ENCODE data around the gene LONRF3.

Gene LONRF3

DNA sequence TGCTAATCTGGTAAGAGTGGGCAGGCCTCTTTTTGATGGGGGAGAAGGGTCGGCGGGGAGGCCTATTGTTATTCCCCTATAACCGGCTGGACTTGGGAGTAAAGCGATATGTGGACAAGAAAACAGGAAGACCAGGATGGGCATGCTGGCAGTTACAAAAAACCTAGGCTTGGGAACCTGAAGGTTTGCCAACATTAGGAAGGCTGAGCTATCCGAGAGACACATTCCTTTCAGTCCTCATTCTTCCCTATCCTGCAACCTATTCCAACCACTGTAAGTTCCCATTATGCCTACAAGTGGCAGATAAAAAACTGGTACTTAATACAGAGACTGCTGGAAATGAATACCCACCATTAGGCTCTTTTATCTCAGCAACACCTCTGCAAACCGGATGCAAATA, 66.0 kb downstream of the LONRF3 start:
- TF ChIP-seq, protein P1, sequence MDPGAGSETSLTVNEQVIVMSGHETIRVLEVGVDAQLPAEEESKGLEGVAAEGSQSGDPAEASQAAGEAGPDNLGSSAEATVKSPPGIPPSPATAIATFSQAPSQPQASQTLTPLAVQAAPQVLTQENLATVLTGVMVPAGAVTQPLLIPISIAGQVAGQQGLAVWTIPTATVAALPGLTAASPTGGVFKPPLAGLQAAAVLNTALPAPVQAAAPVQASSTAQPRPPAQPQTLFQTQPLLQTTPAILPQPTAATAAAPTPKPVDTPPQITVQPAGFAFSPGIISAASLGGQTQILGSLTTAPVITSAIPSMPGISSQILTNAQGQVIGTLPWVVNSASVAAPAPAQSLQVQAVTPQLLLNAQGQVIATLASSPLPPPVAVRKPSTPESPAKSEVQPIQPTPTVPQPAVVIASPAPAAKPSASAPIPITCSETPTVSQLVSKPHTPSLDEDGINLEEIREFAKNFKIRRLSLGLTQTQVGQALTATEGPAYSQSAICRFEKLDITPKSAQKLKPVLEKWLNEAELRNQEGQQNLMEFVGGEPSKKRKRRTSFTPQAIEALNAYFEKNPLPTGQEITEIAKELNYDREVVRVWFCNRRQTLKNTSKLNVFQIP (CRISPR knock-in tag; IDR thresholded peaks at IDR 0.05; ENCODE audit: borderline replicate concordance, low read depth) = no peak
- no peak for TF ChIP-seq ZC3H10 (CRISPR knock-in tag; IDR thresholded peaks at IDR 0.05)
- TF ChIP-seq OSR1 (CRISPR knock-in tag; IDR thresholded peaks at IDR 0.05) = no peak
- no peak for TF ChIP-seq ESRRG (CRISPR knock-in tag; IDR thresholded peaks at IDR 0.05)
- no peak for TF ChIP-seq TCF4 (CRISPR knock-in tag; IDR thresholded peaks at IDR 0.05; ENCODE audit: borderline replicate concordance)
- TF ChIP-seq ZNF70 (CRISPR knock-in tag; IDR thresholded peaks at IDR 0.05) = no peak
- no peak for TF ChIP-seq RARB (CRISPR knock-in tag; IDR thresholded peaks at IDR 0.05)
- TF ChIP-seq PPARA (CRISPR knock-in tag; IDR thresholded peaks at IDR 0.05; ENCODE audit: borderline replicate concordance) = no peak
- peak; percentile 71 for ATAC-seq

DNA sequence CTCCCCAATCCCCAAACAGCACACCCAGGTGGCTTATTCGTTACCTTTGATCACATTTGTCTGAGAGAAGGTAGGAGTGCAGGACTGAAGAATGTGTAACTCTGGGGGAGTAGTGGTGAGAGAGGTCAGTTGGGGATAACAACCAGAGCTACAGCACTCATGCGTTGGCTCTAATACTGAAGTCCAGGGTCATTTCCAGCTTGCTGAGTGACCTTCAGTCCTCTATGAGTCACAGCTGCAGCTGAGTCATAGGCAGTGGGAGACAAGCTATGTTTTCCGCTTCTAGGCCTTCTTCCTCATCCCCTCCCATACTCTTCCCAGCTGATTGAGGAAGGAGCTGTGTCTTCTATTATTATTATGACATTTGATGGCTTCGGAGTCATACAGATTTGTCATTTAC, 66.8 kb downstream of the LONRF3 start:
- ATAC-seq = peak; percentile 86
- no peak for TF ChIP-seq ZC3H10 (CRISPR knock-in tag; IDR thresholded peaks at IDR 0.05)
- no peak for TF ChIP-seq ZNF565 (CRISPR knock-in tag; conservative IDR thresholded peaks at IDR 0.05; ENCODE audit: low read depth)
- no peak for TF ChIP-seq OSR1 (CRISPR knock-in tag; IDR thresholded peaks at IDR 0.05)
- TF ChIP-seq TOX (CRISPR knock-in tag; IDR thresholded peaks at IDR 0.05; ENCODE audit: borderline replicate concordance) = no peak
- no peak for TF ChIP-seq RARB (CRISPR knock-in tag; IDR thresholded peaks at IDR 0.05)
- TF ChIP-seq, protein P2, sequence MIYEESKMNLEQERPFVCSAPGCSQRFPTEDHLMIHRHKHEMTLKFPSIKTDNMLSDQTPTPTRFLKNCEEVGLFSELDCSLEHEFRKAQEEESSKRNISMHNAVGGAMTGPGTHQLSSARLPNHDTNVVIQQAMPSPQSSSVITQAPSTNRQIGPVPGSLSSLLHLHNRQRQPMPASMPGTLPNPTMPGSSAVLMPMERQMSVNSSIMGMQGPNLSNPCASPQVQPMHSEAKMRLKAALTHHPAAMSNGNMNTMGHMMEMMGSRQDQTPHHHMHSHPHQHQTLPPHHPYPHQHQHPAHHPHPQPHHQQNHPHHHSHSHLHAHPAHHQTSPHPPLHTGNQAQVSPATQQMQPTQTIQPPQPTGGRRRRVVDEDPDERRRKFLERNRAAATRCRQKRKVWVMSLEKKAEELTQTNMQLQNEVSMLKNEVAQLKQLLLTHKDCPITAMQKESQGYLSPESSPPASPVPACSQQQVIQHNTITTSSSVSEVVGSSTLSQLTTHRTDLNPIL (CRISPR knock-in tag; IDR thresholded peaks at IDR 0.05; ENCODE audit: low read depth) = no peak
- no peak for TF ChIP-seq TCF4 (CRISPR knock-in tag; IDR thresholded peaks at IDR 0.05; ENCODE audit: borderline replicate concordance)
- TF ChIP-seq ARNTL (CRISPR knock-in tag; IDR thresholded peaks at IDR 0.05; ENCODE audit: borderline replicate concordance, low read depth) = no peak
- TF ChIP-seq, protein P3, sequence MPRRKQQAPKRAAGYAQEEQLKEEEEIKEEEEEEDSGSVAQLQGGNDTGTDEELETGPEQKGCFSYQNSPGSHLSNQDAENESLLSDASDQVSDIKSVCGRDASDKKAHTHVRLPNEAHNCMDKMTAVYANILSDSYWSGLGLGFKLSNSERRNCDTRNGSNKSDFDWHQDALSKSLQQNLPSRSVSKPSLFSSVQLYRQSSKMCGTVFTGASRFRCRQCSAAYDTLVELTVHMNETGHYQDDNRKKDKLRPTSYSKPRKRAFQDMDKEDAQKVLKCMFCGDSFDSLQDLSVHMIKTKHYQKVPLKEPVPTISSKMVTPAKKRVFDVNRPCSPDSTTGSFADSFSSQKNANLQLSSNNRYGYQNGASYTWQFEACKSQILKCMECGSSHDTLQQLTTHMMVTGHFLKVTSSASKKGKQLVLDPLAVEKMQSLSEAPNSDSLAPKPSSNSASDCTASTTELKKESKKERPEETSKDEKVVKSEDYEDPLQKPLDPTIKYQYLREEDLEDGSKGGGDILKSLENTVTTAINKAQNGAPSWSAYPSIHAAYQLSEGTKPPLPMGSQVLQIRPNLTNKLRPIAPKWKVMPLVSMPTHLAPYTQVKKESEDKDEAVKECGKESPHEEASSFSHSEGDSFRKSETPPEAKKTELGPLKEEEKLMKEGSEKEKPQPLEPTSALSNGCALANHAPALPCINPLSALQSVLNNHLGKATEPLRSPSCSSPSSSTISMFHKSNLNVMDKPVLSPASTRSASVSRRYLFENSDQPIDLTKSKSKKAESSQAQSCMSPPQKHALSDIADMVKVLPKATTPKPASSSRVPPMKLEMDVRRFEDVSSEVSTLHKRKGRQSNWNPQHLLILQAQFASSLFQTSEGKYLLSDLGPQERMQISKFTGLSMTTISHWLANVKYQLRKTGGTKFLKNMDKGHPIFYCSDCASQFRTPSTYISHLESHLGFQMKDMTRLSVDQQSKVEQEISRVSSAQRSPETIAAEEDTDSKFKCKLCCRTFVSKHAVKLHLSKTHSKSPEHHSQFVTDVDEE (CRISPR knock-in tag; IDR thresholded peaks at IDR 0.05) = no peak
- TF ChIP-seq ISL1 (CRISPR knock-in tag; IDR thresholded peaks at IDR 0.05) = no peak
- TF ChIP-seq ZFP3 (CRISPR knock-in tag; IDR thresholded peaks at IDR 0.05) = no peak
- TF ChIP-seq GLIS3 (CRISPR knock-in tag; IDR thresholded peaks at IDR 0.05) = no peak
- no peak for TF ChIP-seq ZNF70 (CRISPR knock-in tag; IDR thresholded peaks at IDR 0.05)
- no peak for TF ChIP-seq ESRRG (CRISPR knock-in tag; IDR thresholded peaks at IDR 0.05)
- TF ChIP-seq BACH2 (CRISPR knock-in tag; IDR thresholded peaks at IDR 0.05; ENCODE audit: borderline replicate concordance) = no peak
- TF ChIP-seq, protein P1 (CRISPR knock-in tag; IDR thresholded peaks at IDR 0.05; ENCODE audit: borderline replicate concordance, low read depth) = no peak

DNA sequence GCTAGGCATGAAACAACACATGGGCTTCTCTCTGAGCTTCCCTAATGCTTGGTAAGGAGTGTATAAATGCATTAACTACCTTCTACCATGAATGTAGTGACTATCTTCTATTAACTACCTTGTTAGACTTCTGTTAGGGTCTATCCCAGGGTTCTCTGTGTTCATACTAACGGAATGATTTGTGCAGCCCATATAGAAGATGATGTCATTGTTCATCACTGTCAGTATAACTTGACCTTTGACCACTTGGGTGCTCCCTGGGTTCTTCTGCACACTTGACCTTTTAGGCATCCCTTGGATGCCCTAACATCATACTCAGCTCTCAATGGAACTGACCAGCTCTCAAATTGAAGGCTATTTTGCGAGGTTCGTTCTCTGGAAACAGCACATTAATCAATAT, 67.6 kb downstream of the LONRF3 start:
- no peak for TF ChIP-seq ARNTL (CRISPR knock-in tag; IDR thresholded peaks at IDR 0.05; ENCODE audit: borderline replicate concordance, low read depth)
- TF ChIP-seq BACH2 (CRISPR knock-in tag; IDR thresholded peaks at IDR 0.05; ENCODE audit: borderline replicate concordance) = no peak
- TF ChIP-seq, protein P2 (CRISPR knock-in tag; IDR thresholded peaks at IDR 0.05; ENCODE audit: low read depth) = no peak
- TF ChIP-seq ISL1 (CRISPR knock-in tag; IDR thresholded peaks at IDR 0.05) = no peak
- no peak for TF ChIP-seq ZFP30 (CRISPR knock-in tag; IDR thresholded peaks at IDR 0.05)
- no peak for TF ChIP-seq ESRRG (CRISPR knock-in tag; IDR thresholded peaks at IDR 0.05)
- TF ChIP-seq GLIS3 (CRISPR knock-in tag; IDR thresholded peaks at IDR 0.05) = no peak
- no peak for TF ChIP-seq OSR1 (CRISPR knock-in tag; IDR thresholded peaks at IDR 0.05)
- TF ChIP-seq PPARA (CRISPR knock-in tag; IDR thresholded peaks at IDR 0.05; ENCODE audit: borderline replicate concordance) = no peak
- TF ChIP-seq SNAI2 (CRISPR knock-in tag; IDR thresholded peaks at IDR 0.05) = no peak
- no peak for TF ChIP-seq TCF4 (CRISPR knock-in tag; IDR thresholded peaks at IDR 0.05; ENCODE audit: borderline replicate concordance)
- TF ChIP-seq, protein P1 (CRISPR knock-in tag; IDR thresholded peaks at IDR 0.05; ENCODE audit: borderline replicate concordance, low read depth) = no peak
- no peak for ATAC-seq
